H1 (cell line): Measurements from ENCODE around the gene JMJD8. TPM values are rescaled to one million over a fixed set of nuclear protein-coding genes. Genes with fewer than 3 reads are reported as not detected.

Source experiments
- CTCF ChIA-PET: fragments of 300-600 bp; sonication (Branson Sonifier 250); formaldehyde crosslinking; loops from one replicate; lab custom pipeline; 2021; ENCODE audit not compliant: partially characterized antibody; lab: Charles Lee
- POLR2A ChIA-PET: fragments of 300-600 bp; sonication (Branson Sonifier 250); formaldehyde crosslinking; loops from one replicate; lab custom pipeline; 2021; ENCODE audit warnings: inconsistent platforms; ENCODE audit not compliant: partially characterized antibody; lab: Charles Lee
- DNase-seq, 2 experiments: peaks; one replicate each; pipeline versions ENCODE4 v3.0.0 to v3.0.0-alpha.2; 2010 to 2022; ENCODE audit warnings: low spot score in 2 of 2, low read depth in 1 of 2, mixed read lengths in 1 of 2
- FAIRE-seq: peaks from 2 replicates; lab custom pipeline; 2011; peaks lifted over from hg19 to GRCh38; lab: Jason Lieb, UNC
- H2AFZ ChIP-seq: 2 replicates; pipeline ENCODE4 v1.8.1; 2012; ENCODE audit warnings: low read length, inconsistent platforms
- H2AK5ac ChIP-seq: 2 replicates; pipeline ENCODE4 v1.6.1; 2013; ENCODE audit warnings: low read depth, low read length
- H2BK120ac ChIP-seq: replicated peaks from 2 replicates; pipeline ENCODE3; 2013; ENCODE audit warnings: low read depth, low read length, inconsistent platforms
- H2BK12ac ChIP-seq: 2 replicates; pipeline ENCODE4 v1.6.1; 2013; ENCODE audit warnings: low read depth, low read length
- H2BK15ac ChIP-seq: 2 replicates; pipeline ENCODE4 v1.6.1; 2013; ENCODE audit warnings: low read length
- H2BK20ac ChIP-seq: 2 replicates; pipeline ENCODE4 v1.6.1; 2013; ENCODE audit warnings: low read length
- H2BK5ac ChIP-seq: 2 replicates; pipeline ENCODE4 v1.6.1; 2013; ENCODE audit warnings: low read depth, low read length
- H3K14ac ChIP-seq: 2 replicates; pipeline ENCODE4 v1.6.1; 2013; ENCODE audit warnings: inconsistent platforms; ENCODE audit not compliant: insufficient read length
- H3K18ac ChIP-seq: 2 replicates; pipeline ENCODE4 v1.6.1; 2013; ENCODE audit warnings: low read length; ENCODE audit errors: extremely low read depth
- H3K23ac ChIP-seq: 2 replicates; pipeline ENCODE4 v1.6.1; 2013; ENCODE audit warnings: inconsistent platforms; ENCODE audit not compliant: insufficient read length
- H3K23me2 ChIP-seq: 2 replicates; pipeline ENCODE4 v1.6.1; 2013; ENCODE audit warnings: low read depth, low read length
- H3K27ac ChIP-seq: 2 replicates; pipeline ENCODE4 v1.6.1; 2011; ENCODE audit warnings: low read depth, low read length, inconsistent platforms
- H3K27me3 ChIP-seq, 4 experiments: replicated peaks in 1 of 4; 1 replicate in 1 of 4; 2 replicates in 3 of 4; pipeline versions ENCODE4 v1.6.1 to v1.8.1; 2011 to 2013; ENCODE audit warnings: low read length in 3 of 4, mild to moderate bottlenecking in 3 of 4, inconsistent platforms in 2 of 4, mixed read lengths in 2 of 4, moderate library complexity in 1 of 4; ENCODE audit not compliant: control insufficient read depth in 3 of 4, insufficient read depth in 3 of 4; ENCODE audit errors: extremely low read depth in 1 of 4
- H3K36me3 ChIP-seq, 4 experiments: 2 replicates each; pipeline versions ENCODE4 v1.6.1 to v1.8.1; 2011 to 2013; ENCODE audit warnings: mild to moderate bottlenecking in 4 of 4, low read length in 3 of 4, moderate library complexity in 2 of 4, control low read depth in 1 of 4, inconsistent platforms in 1 of 4; ENCODE audit not compliant: insufficient read depth in 4 of 4, control insufficient read depth in 2 of 4
- H3K4ac ChIP-seq: replicated peaks from 2 replicates; pipeline ENCODE3; 2013; ENCODE audit warnings: low read length, low read depth, mixed read lengths, inconsistent platforms; ENCODE audit not compliant: insufficient read length
- H3K4me1 ChIP-seq, 4 experiments: replicated peaks in 1 of 4; 1 replicate in 1 of 4; 2 replicates in 3 of 4; pipeline versions ENCODE4 v1.6.1 to v1.8.1; 2011 to 2013; ENCODE audit warnings: low read length in 3 of 4, inconsistent platforms in 2 of 4, mixed read lengths in 1 of 4; ENCODE audit not compliant: insufficient read depth in 4 of 4, control insufficient read depth in 3 of 4
- H3K4me2 ChIP-seq, 2 experiments: 2 replicates each; pipeline versions ENCODE4 v1.6.1 to v1.8.1; 2011 to 2013; ENCODE audit warnings: low read depth in 2 of 2, low read length in 2 of 2, control low read depth in 1 of 2, inconsistent platforms in 1 of 2, mild to moderate bottlenecking in 1 of 2; ENCODE audit not compliant: insufficient read depth in 1 of 2
- H3K4me3 ChIP-seq, 4 experiments: fragments of 200-600, 300-600 bp in 1 of 4; sonication (generic), shearing (Covaris generic), sonication (Bioruptor Twin) in 1 of 4; 2 replicates each; pipeline versions ENCODE4 v1.5.1 to v1.8.1; 2011 to 2016; ENCODE audit warnings: low read length in 4 of 4, low read depth in 3 of 4, control low read depth in 2 of 4, inconsistent platforms in 2 of 4, mild to moderate bottlenecking in 2 of 4, mixed read lengths in 1 of 4, moderate library complexity in 1 of 4; ENCODE audit not compliant: insufficient read depth in 2 of 4; ENCODE audit errors: extremely low read depth in 1 of 4
- H3K56ac ChIP-seq: replicated peaks from 2 replicates; pipeline ENCODE3; 2013; ENCODE audit warnings: low read depth, mild to moderate bottlenecking, mixed read lengths, low read length, inconsistent platforms; ENCODE audit not compliant: insufficient read length
- H3K79me1 ChIP-seq: 2 replicates; pipeline ENCODE4 v1.6.1; 2013; ENCODE audit warnings: low read depth, low read length, control low read depth
- H3K79me2 ChIP-seq, 2 experiments: 2 replicates each; pipeline versions ENCODE4 v1.6.1 to v1.8.1; 2012 to 2013; ENCODE audit warnings: low read length in 2 of 2, mild to moderate bottlenecking in 2 of 2, inconsistent platforms in 1 of 2; ENCODE audit not compliant: insufficient read depth in 2 of 2, control insufficient read depth in 1 of 2
- H3K9ac ChIP-seq, 4 experiments: replicated peaks in 1 of 4; 1 replicate in 1 of 4; 2 replicates in 3 of 4; pipeline versions ENCODE4 v1.6.1 to v1.8.1; 2011 to 2013; ENCODE audit warnings: low read depth in 3 of 4, low read length in 3 of 4, control low read depth in 2 of 4, mild to moderate bottlenecking in 2 of 4, moderate library complexity in 2 of 4, inconsistent platforms in 1 of 4; ENCODE audit errors: extremely low read depth in 1 of 4
- H3K9me3 ChIP-seq, 2 experiments: 2 replicates each; pipeline versions ENCODE4 v1.6.1 to v1.8.1; 2012 to 2013; ENCODE audit warnings: mild to moderate bottlenecking in 2 of 2, moderate library complexity in 2 of 2, control low read depth in 1 of 2, inconsistent platforms in 1 of 2, low read depth in 1 of 2, low read length in 1 of 2, mixed read lengths in 1 of 2; ENCODE audit not compliant: insufficient read depth in 2 of 2
- H4K20me1 ChIP-seq, 2 experiments: replicated peaks in 1 of 2; 2 replicates each; pipeline versions ENCODE3 to v1.8.1; 2011 to 2013; ENCODE audit warnings: inconsistent platforms in 2 of 2, low read length in 2 of 2, mild to moderate bottlenecking in 1 of 2; ENCODE audit not compliant: insufficient read depth in 2 of 2, control insufficient read depth in 1 of 2
- H4K5ac ChIP-seq: 2 replicates; pipeline ENCODE4 v1.6.1; 2013; ENCODE audit warnings: low read length, low read depth, mixed read lengths, inconsistent platforms; ENCODE audit not compliant: insufficient read length
- H4K8ac ChIP-seq: 2 replicates; pipeline ENCODE4 v1.8.0; 2013; ENCODE audit warnings: mild to moderate bottlenecking, moderate library complexity, low read length, inconsistent platforms; ENCODE audit not compliant: insufficient read depth; ENCODE audit errors: extremely low read depth
- H4K91ac ChIP-seq: replicated peaks from 2 replicates; pipeline ENCODE3; 2013; ENCODE audit warnings: low read length, mixed read lengths, inconsistent platforms; ENCODE audit not compliant: insufficient read length
- ASH2L ChIP-seq: fragments of 200-600, 300-600 bp; sonication (generic); IDR thresholded peaks from one replicate; pipeline ENCODE4 v1.7.1; 2017; ENCODE audit warnings: low read length
- EP300 ChIP-seq, 2 experiments: IDR thresholded peaks; 1 replicate in 1 of 2; 2 replicates in 1 of 2; pipeline ENCODE4 v1.6.1; 2011 to 2012; ENCODE audit warnings: low read depth in 2 of 2, low read length in 2 of 2, mild to moderate bottlenecking in 2 of 2, borderline replicate concordance in 1 of 2, inconsistent platforms in 1 of 2, moderate library complexity in 1 of 2
- KDM4A ChIP-seq: IDR thresholded peaks from one replicate; pipeline ENCODE4 v1.7.1; 2012; ENCODE audit warnings: low read depth, mild to moderate bottlenecking, moderate library complexity, low read length, inconsistent platforms; ENCODE audit not compliant: severe bottlenecking
- MAFK ChIP-seq: IDR thresholded peaks from 2 replicates; pipeline ENCODE4 v1.6.1; 2012; ENCODE audit warnings: low read depth, mild to moderate bottlenecking, improper control_type of control experiment, low read length
- MAX ChIP-seq: IDR thresholded peaks from 2 replicates; pipeline ENCODE4 v1.6.1; 2012; ENCODE audit warnings: inconsistent platforms
- PHF8 ChIP-seq: fragments of 200-600 bp; sonication (generic); conservative IDR thresholded peaks from 2 replicates; pipeline ENCODE4 v1.7.1; 2012; ENCODE audit warnings: low read depth, mild to moderate bottlenecking, inconsistent platforms, low read length, moderate library complexity
- SIN3A ChIP-seq, 2 experiments: IDR thresholded peaks in 1 of 2; conservative IDR thresholded peaks in 1 of 2; 2 replicates each; pipeline ENCODE4 v1.6.1; 2011 to 2012; ENCODE audit warnings: low read length in 2 of 2, improper control_type of control experiment in 1 of 2, low read depth in 1 of 2, mild to moderate bottlenecking in 1 of 2
- TAF1 ChIP-seq: IDR thresholded peaks from 2 replicates; pipeline ENCODE4 v1.6.1; 2011; ENCODE audit warnings: mild to moderate bottlenecking, low read depth, low read length
- WGBS, 2 experiments: shearing (Covaris generic) in 1 of 2; methylation state at CpG; one replicate each; pipeline versions ENCODE4 v1.1.6 to v1.1.7; 2013 to 2015; ENCODE audit warnings: low lambda C conversion rate in 2 of 2, mixed read lengths in 2 of 2, inconsistent platforms in 1 of 2, low coverage in 1 of 2, missing lambda C conversion rate in 1 of 2; ENCODE audit not compliant: insufficient replicate concordance in 2 of 2, insufficient coverage in 1 of 2, insufficient read length in 1 of 2; ENCODE audit errors: extremely low coverage in 1 of 2, missing lambda C conversion rate in 1 of 2; 5-methylcytosine and 5-hydroxymethylcytosine counted together
- polyA plus RNA-seq, 7 experiments: library from polyadenylated mRNA; depleted of rRNA in 3 of 7; stranded (reverse) in 5 of 7; unstranded in 2 of 7; fragments of >200 nt in 5 of 7; fragments of 200-250 nt in 2 of 7; gene quantifications; 1 replicate in 5 of 7; 2 replicates in 1 of 7; 4 replicates in 1 of 7; pipeline versions ENCODE4 v1.2.1 to v1.2.3, GENCODE V29; 2011 to 2013; ENCODE audit warnings: missing spikeins in 2 of 7, mixed read lengths in 2 of 7
- total RNA-seq: library from RNA; stranded (reverse); fragmentation: NEBNext Ultra II Directional; extraction: Animal tissue kit (Norgen Biotek cat#: 25700); gene quantifications from 2 replicates; pipeline ENCODE4 v1.2.1, GENCODE V29; 2021

The JMJD8 gene
- total and polyA plus RNA-seq, 2 of the 8 experiments (the other 6 are each of a cell fraction or from before 2014, with no cell fraction given), result 46.4 to 87.4 TPM

DNA sequence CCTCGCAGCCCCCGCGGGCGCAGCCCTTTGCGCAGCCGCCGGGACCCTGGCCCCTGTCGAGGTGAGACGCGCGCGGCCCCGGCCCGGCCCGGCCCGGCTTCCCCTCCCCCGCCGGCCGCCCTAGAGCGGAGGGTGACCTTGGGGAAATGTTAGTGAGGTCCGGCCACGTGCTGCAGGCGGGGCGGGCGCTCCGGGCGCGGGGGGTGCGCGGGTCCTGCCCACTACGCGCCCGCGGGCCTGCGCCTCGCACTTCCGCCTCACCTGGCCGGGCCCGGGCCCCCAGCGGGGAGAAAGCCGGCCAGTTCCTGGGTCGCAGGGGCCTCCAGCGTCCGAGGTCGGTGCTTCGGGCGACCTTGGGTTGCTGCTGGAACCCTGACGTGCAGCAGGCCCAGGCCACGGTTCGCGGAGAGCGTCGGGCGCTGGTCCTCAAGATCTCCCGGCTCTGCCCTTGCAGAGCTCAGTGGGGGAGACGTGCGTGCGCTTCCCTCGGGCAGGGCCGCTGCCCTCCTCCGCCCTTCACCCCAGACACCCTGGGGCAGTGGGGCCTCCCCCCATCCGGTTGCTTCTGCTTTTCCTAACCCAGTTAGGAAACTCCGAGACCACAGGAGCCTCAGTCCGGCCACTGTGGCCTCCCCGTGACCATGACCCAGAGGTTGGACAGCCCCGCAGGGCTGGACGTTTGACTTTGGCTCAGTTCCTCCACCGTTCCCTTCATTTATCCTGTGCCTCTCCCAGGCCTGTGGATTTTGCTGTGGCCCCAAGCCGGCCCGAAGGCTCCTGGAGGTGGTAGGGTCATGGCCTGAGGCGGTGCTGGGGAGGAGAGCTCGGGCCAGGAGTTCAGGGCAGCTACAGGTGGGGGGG, 41.7 kb downstream of the JMJD8 start:
- peak overlapping the region; percentile 84; the same call in 1 of the 2 replicates for H4K8ac ChIP-seq
- H3K23ac ChIP-seq, result no peak overlapping the region
- no peak overlapping the region for H3K27ac ChIP-seq
- FAIRE-seq, result no peak
- no peaks in the 10 kb centered on the region for H3K36me3 ChIP-seq
- H2BK120ac ChIP-seq, result no peak overlapping the region
- H2AK5ac ChIP-seq, result no peak overlapping the region
- peak overlapping the region; percentile 51 to 88 (median 61) for H3K4me3 ChIP-seq
- H3K18ac ChIP-seq, result peak overlapping the region; percentile 48
- H3K79me2 ChIP-seq, result peaks cover 0 to 2% of the 10 kb centered on the region in 2 experiments; a peak in 1 of 4 replicates
- H3K4ac ChIP-seq, result peak overlapping the region; percentile 44
- ChIA-PET POLR2A (interaction anchor here (0.9 to 1.4 kb wide), 7 partner anchors 11 to 115 kb away, joined by 3 to 5 read pairs (median 3); partner anchors contain the start of genes CAPN15, JMJD8 and WDR24), CTCF (interaction anchor here (1.0 to 3.4 kb wide), 3 partner anchors 18 to 39 kb away, joined by 3 to 22 read pairs (median 5); no protein-coding TSS in a partner anchor)
- no peak overlapping the region; the same call in 1 of the 2 replicates for H2AFZ ChIP-seq
- H3K4me1 ChIP-seq, result peaks cover 0 to 26% (median 20%) of the 10 kb centered on the region in 4 experiments; a peak in 6 of 7 replicates
- DNase-seq, result peak in 1 of 2 experiments; percentile 73
- TF ChIP-seq MAX, result peak; percentile 90
- TF ChIP-seq MAFK, result no peak
- TF ChIP-seq TAF1, result 0 out of 2 replicates have a peak, but pooled peaks have one; percentile 22
- TF ChIP-seq EP300 (IDR thresholded peaks at IDR 0.05; ENCODE audit: borderline replicate concordance in 1 of 2, low read depth in 2 of 2, low read length in 2 of 2), result no peak
- TF ChIP-seq KDM4A, result peak; percentile 25
- TF ChIP-seq PHF8, result 0 out of 2 replicates have a peak, but pooled peaks have one; percentile 5
- TF ChIP-seq ASH2L, result peak; percentile 17
- TF ChIP-seq SIN3A (conservative IDR thresholded peaks at IDR 0.05 in 1 of 2, IDR thresholded peaks at IDR 0.05 in 1 of 2; ENCODE audit: low read depth in 1 of 2, low read length in 2 of 2), result peak in 1 of 2 experiments; percentile 24; a peak in 1 of 4 replicates
- H2BK12ac ChIP-seq, result no peak overlapping the region
- H2BK5ac ChIP-seq, result peak overlapping the region; percentile 81; the same call in 1 of the 2 replicates
- peaks cover 8% of the 10 kb centered on the region; the same call in 1 of the 2 replicates for H3K23me2 ChIP-seq
- H3K14ac ChIP-seq, result no peak overlapping the region
- H3K56ac ChIP-seq, result peak overlapping the region; percentile 77
- peak overlapping the region; percentile 56 to 80 for H3K4me2 ChIP-seq
- peaks cover 0 to 5% (median 1%) of the 10 kb centered on the region in 4 experiments; a peak in 2 of 7 replicates for H3K27me3 ChIP-seq
- H3K9me3 ChIP-seq, result no peaks in the 10 kb centered on the region
- H4K91ac ChIP-seq, result peak overlapping the region; percentile 54
- peaks cover 0 to 5% of the 10 kb centered on the region in 2 experiments for H4K20me1 ChIP-seq
- WGBS, 2 experiments, result 19% methylated on average over 36 of the region's 72 CpGs; no CpG with 5 or more reads in 1 of the 2 experiments
- H2BK15ac ChIP-seq, result no peak overlapping the region
- no peaks in the 10 kb centered on the region; the same call in 1 of the 2 replicates for H3K79me1 ChIP-seq
- H4K5ac ChIP-seq, result no peak overlapping the region
- peak overlapping the region in 3 of 4 experiments; percentile 42 to 67 (median 55); a peak in 5 of 7 replicates for H3K9ac ChIP-seq
- no peak overlapping the region for H2BK20ac ChIP-seq
